ENCODE data around the gene SNX24.

SNX24 gene

GRCh38 chr5:122982376-122982775 is 137.0 kb downstream of the SNX24 start:
- ATAC-seq = no peak
- TF ChIP-seq, protein P1, sequence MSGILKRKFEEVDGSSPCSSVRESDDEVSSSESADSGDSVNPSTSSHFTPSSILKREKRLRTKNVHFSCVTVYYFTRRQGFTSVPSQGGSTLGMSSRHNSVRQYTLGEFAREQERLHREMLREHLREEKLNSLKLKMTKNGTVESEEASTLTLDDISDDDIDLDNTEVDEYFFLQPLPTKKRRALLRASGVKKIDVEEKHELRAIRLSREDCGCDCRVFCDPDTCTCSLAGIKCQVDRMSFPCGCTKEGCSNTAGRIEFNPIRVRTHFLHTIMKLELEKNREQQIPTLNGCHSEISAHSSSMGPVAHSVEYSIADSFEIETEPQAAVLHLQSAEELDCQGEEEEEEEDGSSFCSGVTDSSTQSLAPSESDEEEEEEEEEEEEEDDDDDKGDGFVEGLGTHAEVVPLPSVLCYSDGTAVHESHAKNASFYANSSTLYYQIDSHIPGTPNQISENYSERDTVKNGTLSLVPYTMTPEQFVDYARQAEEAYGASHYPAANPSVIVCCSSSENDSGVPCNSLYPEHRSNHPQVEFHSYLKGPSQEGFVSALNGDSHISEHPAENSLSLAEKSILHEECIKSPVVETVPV (CRISPR knock-in tag; IDR thresholded peaks at IDR 0.05) = no peak
- no peak for TF ChIP-seq RARB (CRISPR knock-in tag; IDR thresholded peaks at IDR 0.05)
- no peak for TF ChIP-seq POU6F1 (CRISPR knock-in tag; IDR thresholded peaks at IDR 0.05; ENCODE audit: borderline replicate concordance, low read depth)

DNA sequence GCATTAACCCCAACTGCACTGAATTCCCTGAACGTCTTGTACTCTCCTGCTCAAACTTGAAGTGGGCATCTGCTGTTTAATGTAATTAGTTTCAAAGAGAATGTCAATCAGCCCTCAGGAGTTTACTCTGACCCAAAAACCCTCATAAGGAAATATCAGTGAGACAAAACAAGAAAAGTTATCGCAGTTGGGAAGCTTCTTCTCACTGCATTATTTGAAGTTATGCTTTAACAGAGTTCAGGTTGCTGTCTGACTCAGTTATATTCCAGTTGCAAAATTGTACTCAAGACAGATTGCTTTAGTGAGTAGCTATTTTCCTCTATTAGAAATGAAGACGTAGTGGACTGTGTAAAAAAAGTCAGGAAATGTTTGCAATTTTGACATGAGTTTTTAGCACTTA is 139.0 kb downstream of the SNX24 start:
- TF ChIP-seq OSR1 (CRISPR knock-in tag; IDR thresholded peaks at IDR 0.05) = no peak
- TF ChIP-seq, protein P2, sequence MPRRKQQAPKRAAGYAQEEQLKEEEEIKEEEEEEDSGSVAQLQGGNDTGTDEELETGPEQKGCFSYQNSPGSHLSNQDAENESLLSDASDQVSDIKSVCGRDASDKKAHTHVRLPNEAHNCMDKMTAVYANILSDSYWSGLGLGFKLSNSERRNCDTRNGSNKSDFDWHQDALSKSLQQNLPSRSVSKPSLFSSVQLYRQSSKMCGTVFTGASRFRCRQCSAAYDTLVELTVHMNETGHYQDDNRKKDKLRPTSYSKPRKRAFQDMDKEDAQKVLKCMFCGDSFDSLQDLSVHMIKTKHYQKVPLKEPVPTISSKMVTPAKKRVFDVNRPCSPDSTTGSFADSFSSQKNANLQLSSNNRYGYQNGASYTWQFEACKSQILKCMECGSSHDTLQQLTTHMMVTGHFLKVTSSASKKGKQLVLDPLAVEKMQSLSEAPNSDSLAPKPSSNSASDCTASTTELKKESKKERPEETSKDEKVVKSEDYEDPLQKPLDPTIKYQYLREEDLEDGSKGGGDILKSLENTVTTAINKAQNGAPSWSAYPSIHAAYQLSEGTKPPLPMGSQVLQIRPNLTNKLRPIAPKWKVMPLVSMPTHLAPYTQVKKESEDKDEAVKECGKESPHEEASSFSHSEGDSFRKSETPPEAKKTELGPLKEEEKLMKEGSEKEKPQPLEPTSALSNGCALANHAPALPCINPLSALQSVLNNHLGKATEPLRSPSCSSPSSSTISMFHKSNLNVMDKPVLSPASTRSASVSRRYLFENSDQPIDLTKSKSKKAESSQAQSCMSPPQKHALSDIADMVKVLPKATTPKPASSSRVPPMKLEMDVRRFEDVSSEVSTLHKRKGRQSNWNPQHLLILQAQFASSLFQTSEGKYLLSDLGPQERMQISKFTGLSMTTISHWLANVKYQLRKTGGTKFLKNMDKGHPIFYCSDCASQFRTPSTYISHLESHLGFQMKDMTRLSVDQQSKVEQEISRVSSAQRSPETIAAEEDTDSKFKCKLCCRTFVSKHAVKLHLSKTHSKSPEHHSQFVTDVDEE (CRISPR knock-in tag; IDR thresholded peaks at IDR 0.05) = no peak
- no peak for ATAC-seq

DNA sequence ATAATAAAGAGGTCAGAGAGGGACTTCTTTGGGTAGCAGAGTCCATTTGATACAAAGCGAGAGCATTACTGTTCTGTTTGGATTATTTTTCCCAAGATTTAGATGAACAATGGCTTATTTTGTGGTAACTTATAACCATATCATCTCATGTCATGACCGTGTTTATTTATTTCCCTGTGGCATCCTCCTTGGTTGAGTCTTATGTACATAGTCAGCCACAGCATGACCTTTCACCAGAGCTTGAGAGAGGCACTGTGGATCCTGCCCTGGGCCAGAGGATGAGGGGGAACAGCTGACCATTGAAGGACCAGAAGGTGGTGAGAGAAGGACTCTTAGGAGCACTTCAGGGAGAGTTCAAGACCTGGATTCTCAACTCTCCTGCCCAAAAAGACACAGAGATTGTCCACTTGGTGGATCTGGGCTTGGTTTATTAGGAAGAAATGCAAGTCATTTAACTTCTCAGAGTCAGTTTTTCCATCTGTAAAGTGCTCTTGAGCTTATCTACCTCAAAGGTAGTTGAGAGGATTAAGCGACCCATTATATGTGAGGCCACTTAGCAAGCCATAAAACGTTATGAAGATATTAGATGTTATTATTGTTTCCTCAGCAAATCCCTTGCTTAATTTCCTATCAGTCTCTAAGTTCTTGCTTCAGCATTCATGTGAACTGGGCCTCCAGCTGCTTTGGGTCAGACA is 139.7 kb downstream of the SNX24 start:
- TF ChIP-seq GLIS3 (CRISPR knock-in tag; IDR thresholded peaks at IDR 0.05) (no peak), CSDC2 (CRISPR knock-in tag; IDR thresholded peaks at IDR 0.05) (no peak), TOX (CRISPR knock-in tag; IDR thresholded peaks at IDR 0.05; ENCODE audit: borderline replicate concordance) (no peak), PATZ1 (CRISPR knock-in tag; IDR thresholded peaks at IDR 0.05; ENCODE audit: borderline replicate concordance) (no peak), BACH2 (CRISPR knock-in tag; IDR thresholded peaks at IDR 0.05; ENCODE audit: borderline replicate concordance) (no peak), ARNTL (CRISPR knock-in tag; IDR thresholded peaks at IDR 0.05; ENCODE audit: borderline replicate concordance, low read depth) (no peak), ZFP30 (CRISPR knock-in tag; IDR thresholded peaks at IDR 0.05) (no peak), ZNF8 (CRISPR knock-in tag; IDR thresholded peaks at IDR 0.05) (no peak), ESRRG (CRISPR knock-in tag; IDR thresholded peaks at IDR 0.05) (no peak), OSR1 (CRISPR knock-in tag; IDR thresholded peaks at IDR 0.05) (no peak)
- TF ChIP-seq, protein P1 (CRISPR knock-in tag; IDR thresholded peaks at IDR 0.05) = no peak
- TF ChIP-seq, protein P3, sequence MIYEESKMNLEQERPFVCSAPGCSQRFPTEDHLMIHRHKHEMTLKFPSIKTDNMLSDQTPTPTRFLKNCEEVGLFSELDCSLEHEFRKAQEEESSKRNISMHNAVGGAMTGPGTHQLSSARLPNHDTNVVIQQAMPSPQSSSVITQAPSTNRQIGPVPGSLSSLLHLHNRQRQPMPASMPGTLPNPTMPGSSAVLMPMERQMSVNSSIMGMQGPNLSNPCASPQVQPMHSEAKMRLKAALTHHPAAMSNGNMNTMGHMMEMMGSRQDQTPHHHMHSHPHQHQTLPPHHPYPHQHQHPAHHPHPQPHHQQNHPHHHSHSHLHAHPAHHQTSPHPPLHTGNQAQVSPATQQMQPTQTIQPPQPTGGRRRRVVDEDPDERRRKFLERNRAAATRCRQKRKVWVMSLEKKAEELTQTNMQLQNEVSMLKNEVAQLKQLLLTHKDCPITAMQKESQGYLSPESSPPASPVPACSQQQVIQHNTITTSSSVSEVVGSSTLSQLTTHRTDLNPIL (CRISPR knock-in tag; IDR thresholded peaks at IDR 0.05; ENCODE audit: low read depth) = no peak
- ATAC-seq = no peak
